Urothelium cell line (cell line): ENCODE data around the gene HSDL1.
A peak's percentile ranks its signal among the peaks of the same experiment; 100 is the strongest.
"Not testable (repeated sequence)": the region's sequence is repeated elsewhere in the genome, so short reads cannot be mapped to it uniquely, and the experiment has no call there.

Experiments
- DNase-seq: peaks from one replicate; pipeline ENCODE4 v3.0.0; 2011; ENCODE audit warnings: low spot score, mixed read lengths
- FAIRE-seq: peaks from 2 replicates; lab custom pipeline; 2011; peaks lifted over from hg19 to GRCh38; lab: Jason Lieb, UNC

The HSDL1 gene

DNA sequence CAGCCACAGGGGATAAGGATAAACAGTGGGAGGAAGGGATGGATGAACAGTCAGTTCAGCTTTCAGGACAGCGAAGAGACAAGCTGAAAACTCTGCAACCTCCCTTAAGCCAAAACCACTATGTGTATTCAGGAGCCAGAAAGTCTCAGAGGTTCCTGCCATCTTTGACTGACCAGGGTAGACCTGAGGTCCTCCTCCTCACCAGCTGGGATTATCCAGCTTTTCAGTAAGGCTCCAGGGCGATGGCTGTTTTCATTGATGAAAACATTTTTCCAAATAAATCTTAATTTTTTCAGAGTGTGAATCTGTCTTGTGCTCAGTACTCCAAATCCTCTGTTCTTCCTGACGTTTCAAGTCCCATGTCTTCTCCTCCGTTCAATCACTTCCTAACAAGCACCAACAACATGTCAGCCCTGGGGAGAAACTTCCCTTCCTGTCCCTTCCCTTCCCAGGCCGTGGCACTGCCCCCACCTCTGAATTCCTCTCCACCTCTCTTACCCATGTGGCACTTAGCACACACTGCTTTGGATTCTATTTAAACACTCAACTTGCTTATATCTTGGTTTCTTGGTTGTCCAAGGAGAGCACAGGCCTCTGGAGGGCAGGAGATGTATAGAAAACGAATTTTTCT, 5.2 kb downstream of the HSDL1 start:
- DNase-seq: no peak
- FAIRE-seq: no peak

DNA sequence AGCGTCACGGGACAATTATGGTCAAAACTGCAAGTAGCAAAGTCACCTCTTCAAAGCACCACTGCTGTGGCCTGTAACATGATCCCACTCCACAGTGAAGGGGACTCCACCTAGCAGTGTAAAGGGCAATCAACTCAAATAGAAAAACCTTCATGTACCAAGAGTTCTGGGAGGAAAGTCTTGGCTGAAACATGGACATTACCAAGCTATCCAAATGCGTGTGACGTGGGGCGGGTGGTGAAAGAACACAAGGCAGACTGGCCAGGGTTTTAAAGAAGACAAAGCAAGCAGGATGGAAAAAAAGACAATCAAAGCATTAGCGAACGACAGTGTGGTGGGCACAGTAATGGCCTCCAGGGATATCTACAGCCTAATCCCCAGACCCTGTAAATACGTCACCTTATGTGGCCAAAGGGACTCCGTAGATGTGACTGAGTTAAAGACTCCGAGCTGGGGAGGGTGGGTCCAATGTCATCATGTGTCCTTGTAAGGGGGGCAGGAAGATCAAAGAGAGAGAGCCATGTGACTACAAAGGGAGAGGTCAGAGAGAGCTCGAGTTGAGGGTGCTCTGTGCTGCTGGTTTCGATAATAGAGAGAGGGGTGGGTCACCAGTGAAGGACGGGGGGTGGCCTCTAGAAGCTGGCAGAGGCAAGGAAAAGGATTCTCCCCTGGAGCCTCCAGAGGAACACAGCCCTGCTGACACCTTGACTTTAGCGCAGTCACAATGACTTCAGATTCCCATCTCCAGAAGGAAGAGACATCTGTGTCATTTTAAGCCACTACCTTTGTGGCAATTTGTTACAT, 6.0 kb downstream of the HSDL1 start:
- FAIRE-seq (no peak), DNase-seq (no peak)

DNA sequence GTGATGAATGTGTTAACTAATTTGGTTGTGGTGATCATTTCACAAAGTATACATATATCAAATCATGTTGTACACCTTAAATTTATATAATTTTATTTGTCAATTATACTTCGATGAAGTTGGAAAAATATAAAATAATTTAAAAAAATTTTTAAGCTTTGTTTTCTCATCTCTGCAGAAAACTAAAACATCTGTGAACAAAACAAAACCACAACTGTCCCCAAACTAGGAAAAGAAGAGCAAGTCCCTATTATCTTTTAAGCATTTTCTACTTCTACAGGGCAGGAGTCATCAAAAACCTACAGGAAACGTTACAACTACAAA, 6.5 kb downstream of the HSDL1 start:
- no peak for FAIRE-seq
- DNase-seq: no peak

DNA sequence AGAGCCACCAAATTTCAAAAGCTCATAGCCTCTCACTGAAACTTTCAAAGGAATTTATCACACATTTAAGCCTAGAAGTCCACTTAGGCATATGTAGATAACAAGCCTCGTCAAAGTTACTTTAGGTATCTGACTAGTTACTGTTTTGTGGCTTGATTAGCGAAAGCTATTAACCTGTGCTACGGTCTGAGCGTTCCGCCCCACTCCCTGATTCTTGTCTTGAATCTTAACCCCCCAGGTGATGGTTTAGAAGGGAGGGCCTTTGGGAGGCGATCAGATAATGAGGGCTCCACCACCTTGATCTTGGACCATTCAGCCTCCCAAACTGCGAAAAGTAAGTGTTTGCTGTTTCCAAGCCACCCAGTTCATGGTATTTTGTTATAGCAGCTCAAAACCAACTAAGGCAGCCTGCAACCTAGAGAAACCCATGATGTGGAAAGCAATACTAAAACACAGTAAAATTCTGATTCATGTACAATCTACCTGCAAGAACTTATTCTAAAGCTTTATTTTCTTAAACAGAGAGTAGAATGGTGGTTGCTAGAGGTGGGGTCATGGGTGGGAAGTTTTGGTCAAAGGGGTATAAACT, 7.1 kb downstream of the HSDL1 start:
- FAIRE-seq (no peak), DNase-seq (no peak)

DNA sequence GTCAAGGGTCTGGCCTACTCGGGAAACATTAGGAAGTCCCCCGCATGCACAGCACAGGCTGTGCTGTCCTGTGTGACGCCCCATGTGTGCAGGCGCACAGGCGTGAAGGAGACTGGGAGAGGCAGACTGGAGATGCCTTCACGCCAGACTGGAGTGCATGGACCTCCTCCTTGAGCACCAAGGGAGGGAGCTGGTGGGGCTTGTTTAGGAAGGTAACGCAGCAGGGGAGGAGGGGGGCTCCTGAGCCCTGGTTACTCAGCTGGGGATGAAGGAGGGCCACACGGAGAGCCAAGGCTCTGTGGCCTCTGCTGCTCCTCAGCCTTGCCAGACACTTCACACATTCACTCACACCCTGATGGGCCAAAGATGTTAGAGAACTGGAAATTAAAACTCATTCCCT, 7.7 kb downstream of the HSDL1 start:
- no peak for FAIRE-seq
- DNase-seq: no peak

DNA sequence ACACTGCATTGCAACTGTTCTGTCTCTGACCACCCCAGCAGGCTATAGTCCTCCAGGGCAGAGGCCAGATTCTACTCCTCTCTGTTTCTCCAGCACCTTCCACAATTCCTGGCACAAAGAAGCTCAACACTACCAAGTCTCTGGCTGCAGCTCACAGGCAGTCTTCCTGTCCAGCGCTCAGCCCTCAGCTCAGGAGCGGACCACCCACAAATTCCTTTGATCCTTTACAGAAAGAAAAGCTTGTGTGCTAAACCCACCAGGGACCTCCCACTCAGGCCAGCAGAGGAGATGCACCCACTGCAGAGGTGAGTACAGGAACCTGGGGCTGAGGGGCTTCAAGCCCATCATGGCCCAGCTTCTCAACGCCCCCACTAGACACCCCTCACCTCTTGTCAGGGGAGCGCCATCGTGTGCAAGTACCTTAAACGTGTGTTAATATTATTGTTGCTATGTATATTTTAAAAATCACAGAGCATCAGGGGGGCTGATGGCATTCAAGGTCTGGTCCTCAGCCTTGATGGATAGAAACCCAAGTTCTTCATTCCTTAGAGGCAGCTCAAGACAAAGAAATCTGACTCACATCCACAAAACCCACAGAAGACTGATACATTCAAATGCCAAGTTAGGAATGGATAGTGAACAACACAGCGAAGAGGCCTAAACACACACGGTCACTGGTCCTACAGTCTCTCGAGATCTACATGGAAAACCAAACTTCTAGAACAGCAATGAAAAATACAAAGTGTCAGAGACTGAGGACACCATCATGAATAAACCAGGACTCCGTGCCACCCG, 8.4 kb downstream of the HSDL1 start:
- no peak for DNase-seq
- no peak for FAIRE-seq

DNA sequence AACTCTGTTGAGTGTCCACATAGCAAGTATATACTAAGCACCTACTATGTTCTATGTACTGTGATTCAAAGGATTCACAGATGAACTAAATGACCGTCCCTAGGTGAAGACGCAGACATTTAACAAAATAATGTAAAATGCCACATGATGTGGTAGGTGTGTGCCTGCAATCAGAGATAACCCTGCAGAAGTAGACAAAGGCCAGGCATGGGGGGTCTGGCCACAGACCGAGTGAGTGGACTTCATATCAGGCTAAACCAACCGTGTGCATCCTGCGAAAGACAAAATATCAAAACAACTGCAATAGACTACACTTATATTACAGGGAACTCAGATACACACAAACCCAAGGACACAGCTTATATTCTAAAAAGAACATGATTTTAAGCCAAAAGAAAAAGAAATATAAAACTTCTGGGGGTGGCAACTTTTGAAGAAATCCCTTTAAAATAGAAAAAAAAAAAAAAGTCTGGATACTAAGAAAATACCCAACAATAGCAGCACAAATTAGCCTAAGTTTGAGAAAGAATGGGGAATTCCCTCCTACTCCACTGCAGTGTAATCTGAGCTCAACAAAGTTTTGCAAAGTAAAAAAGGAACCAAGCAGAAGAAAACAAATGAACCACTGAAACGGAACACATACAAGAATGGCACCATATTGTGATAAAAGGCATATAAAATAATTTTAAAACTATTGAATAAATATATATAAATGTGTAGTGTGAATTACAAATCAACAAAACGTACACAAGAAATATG, 12.3 kb downstream of the HSDL1 start:
- no peak for FAIRE-seq
- DNase-seq: no peak

DNA sequence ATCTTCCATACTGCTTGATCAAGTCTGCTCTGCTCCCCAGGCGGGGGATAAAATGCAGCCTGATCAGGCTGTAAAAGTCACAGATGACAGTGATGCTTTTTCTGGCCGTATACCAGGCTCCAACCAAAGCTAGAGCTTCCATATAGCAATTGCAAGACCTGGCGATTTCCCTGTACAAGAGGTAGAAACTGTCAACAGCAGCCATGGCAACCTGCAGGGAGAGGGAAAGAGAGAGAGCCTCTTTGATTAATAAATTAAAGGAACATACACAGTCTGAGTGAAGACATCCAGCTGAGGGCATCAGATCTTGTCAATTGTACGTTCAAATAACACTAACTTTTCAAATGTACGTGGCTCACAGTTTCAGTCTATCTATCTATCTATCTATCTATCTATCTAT, 13.9 kb downstream of the HSDL1 start:
- DNase-seq (no peak), FAIRE-seq (no peak)

DNA sequence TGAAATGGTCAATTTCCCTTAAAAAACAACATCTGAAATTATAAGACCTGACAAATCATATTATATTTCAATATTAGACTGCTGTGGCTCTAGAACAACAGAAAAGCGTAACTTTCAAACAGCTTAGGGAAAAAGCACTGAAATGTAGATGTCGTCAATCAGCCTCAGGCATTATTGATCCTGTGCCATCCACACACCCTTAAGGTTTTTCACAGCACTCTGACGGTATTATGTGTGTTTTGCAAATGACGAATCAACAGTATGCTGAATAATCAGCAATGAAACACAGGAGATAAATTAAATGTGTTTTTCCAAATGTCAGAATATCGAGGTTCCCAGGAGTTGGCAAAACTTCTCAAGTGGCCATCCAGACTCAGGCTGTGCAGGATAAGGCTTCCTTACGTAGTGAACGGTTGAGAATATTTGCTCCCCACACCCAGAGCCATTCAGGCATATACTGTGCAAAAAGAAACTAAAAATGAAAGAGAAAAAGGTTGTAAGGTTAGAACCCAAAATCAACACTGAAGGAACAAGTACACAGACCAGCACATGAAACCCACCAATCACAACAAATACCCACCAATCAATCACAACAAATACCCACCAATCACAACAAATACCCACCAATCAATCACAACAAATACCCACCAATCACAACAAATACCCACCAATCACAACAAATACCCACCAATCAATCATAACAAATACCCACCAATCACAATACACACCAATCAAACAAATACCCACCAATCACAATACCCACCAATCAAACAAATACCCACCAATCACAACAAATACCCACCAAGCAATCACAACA, 20.5 kb downstream of the HSDL1 start:
- no peak for DNase-seq
- FAIRE-seq: no peak

DNA sequence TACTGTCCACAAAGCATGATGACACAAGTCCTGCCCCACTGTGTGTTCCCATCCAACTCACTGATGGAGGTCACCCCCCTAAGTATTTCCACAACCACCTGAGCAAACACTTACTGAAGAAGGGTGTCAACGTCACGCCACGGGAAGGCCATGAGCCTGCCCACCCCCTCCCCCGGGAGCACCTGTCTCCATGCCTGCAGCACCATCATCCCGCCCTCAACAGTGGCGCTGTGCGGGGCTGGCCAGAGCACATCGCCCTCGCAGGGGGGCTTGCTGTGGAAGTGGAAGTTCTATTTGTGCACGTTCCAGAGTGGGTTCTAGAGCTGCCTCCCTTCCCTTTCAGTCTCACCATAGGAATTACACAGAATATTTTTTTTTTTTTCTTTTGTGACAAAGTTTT, 24.0 kb downstream of the HSDL1 start:
- FAIRE-seq (no peak), DNase-seq (no peak)

DNA sequence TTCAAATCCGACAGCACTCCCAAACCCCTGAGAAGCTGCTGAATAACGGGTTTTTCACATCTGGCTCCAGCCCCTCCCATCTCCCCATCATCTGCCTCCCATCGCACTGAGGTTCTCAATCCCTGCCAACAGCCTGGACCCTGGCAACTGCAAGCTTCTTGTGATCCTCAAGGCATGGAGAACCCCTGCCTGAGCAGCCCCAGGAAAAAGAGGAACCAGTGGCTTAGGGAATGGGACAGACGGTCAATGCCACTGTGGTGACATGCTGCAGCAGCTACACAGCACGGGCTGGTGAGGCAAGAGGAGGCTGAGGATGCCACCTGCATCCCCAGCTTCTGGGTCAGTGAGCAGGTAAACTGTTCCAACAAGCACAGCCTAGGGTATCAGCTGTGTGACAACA, 25.0 kb downstream of the HSDL1 start:
- no peak for DNase-seq
- no peak for FAIRE-seq

DNA sequence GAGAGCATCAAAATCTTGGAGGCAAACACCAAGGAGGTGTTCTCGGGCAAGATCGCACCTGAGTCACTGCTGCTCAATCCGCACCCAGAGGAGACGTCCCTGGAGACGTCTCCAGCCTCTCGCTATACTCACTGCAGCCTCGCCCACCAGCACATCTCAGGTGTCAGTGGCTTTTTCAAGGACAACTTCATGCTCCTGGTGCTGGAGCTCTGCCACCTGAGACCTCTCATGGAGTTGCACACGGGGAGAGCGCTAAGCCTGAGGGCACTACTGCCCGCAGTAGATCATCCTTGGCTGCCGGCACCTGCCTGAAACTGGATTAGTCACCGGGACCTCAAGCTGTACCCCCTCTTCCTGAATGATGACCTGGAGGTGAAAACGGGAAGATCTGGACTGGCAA, 25.6 kb downstream of the HSDL1 start:
- FAIRE-seq: no peak
- DNase-seq: no peak

DNA sequence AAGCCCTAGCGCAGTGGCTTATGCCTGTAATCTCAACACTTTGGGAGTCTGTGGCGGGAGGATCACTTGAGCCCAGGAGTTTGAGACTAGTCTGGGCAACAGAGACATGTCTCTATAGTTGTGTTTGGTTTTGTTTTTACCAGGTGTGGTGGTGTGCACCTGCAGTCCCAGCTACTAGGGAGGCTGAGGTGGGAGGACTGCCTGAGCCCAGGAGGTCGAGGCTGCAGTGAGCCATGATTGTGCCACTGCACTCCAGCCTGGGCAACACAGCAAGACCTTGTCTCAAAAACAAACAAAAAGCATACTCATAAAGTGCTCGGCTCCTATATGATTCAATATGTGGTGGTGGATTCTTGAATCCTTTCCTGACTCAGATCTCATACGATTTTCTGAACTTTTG, 26.7 kb downstream of the HSDL1 start:
- DNase-seq, FAIRE-seq: not testable (repeated sequence)

DNA sequence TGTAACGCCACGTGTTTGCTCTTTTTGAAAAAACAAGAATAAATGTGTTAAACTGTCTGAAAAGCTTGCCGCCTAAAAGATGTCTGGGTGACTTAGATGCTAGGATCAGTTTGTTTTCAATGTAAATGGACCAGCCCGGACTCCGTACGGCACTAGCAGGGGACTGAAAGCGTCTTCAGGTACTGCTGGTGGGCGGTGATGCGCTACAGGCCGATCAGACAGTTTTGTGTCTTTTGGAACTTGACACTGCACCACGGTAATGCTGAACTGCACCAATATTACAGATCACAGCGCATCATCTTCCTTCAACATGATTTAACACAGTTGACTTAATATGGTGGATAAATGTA, 27.5 kb downstream of the HSDL1 start:
- no peak for FAIRE-seq

DNA sequence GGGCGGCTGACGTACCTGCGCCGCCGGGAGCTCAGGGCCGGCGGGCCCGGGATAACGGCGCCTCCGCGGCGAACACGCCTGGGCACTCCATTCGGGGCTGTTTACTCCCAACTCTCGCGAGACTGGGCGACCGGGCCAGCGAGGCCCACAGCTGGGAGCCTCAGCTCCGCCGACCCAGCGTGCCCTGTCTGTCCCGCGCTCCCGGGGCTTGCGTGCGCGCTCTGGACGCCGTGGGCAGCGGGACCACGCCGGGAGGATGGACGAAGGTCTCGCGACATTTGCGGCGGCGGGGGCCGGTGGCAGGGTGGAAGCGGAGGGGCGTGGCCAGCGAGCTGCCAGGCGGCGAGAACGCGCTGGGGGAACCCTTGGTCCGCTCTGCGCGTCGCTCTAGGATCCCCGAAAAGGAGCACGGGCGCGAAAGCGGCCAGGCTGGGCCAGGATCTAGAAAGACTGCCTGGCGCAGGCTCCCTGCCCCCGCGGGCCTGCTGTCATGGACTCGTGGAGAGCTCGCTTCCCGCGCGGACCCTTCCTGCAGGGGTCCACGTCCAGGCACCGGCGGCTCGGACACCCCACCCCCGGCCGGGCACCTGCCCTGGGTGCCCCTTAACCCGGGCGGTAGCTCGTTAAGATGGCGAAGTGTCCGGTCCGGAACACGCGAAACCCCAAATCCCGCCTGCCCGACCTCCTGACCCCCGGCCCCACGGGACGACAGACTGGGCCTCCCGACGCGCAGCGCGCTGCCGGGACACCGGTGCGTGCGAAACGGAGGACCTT, 28.1 kb downstream of the HSDL1 start, which contains the start of gene MBTPS1:
TSS of gene MBTPS1 (minus strand) at position 223 of the 774 bp plus-strand sequence. CDS start 15,159 bp downstream, outside the sequence.
- FAIRE-seq (peak; percentile 94), DNase-seq (peak; percentile 99)

More for the DNA sequence above, 27.5 kb downstream of the HSDL1 start:
- DNase-seq: peak; percentile 40

DNA sequence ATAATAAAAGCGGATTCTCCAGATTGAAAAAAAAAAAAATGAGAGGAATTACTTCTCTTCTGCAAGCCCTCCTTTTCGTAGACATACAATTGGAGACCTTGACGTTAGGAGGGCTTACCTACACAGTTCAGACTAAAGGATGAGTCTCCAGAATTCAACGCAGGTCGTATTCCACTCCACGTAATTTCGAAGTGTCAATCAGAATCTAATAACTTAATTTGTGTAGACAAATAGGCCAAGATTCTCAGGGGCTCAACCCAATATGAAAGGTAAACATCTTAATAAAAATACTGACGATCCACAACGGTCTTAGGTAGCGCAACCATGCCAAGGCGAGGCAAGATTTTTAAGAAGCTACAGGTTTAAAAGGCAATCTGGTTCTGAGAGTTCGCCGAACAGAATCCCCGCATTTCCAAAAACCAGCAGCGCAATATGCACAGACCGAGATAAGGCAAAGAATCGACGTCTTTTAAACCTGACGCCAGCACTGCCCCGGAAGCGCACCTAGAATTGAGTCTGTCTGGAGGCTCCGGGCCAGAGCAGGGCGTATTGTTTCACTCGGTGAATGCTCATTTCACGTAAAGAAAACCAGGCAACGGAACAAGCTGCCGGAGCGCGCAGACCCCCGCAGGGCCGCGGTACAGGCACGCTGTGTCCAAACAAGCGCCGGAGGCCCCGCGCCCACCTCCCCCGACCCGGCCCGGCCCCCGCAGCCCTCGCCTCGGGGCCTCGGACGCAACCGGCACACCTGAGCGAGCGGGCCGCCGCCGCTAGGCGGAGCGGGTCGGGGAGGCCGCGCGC, 28.9 kb downstream of the HSDL1 start:
- FAIRE-seq: no peak
- no peak for DNase-seq

DNA sequence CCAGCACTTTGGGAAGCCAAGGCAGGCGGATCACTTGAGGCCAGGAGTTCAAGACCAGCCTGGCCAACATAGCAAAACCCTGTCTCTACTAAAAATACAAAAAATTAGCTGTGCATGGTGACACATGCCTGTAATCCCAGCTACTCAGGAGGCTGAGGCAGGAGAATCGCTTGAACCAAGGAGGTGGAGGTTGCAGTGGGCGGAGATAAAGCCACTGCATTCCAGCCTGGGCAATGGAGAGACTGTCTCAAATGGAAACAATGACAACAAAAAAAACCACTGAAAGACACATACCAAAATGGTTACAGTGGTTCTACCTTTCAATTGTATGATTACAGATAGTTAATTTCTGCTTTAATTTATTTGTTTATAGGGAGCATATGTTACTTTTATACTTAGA, 33.0 kb downstream of the HSDL1 start:
- not testable (repeated sequence) for DNase-seq, FAIRE-seq

DNA sequence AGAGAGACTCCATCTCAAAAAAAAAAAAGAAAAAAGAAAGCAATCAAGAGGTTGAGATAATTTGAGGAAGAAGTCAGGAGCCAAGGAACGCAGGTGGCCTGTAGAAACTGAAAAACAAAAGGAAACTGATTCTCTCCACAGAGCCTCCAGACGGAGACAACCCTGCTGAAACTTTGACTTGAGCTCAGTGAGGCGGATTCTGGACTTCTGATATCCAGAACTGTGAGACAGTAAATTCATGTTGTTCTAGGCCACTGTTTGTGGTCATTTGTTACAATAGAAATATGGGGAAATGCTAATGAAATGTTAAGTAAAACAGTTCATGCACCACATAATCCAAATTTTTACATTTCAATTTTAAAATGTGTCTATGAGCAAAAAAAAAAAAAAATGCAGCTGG, 33.5 kb downstream of the HSDL1 start:
- DNase-seq: no peak
- no peak for FAIRE-seq
